RWPE1 (cell line): Measurements from ENCODE around the gene MYL5.

Experiments used
- CTCF ChIA-PET: fragments of 350-600 bp; sonication (Branson Sonifier 250); formaldehyde crosslinking; extraction: SDS; loops from one replicate; lab custom pipeline; 2021; lab: Yijun Ruan, JAX
- POLR2A ChIA-PET: fragments of 400-600 bp; formaldehyde crosslinking; extraction: SDS; loops from one replicate; lab custom pipeline; 2020; ENCODE audit warnings: antibody characterized with exemption; ENCODE audit not compliant: low non-redundant PET; lab: Yijun Ruan, JAX
- DNase-seq: peaks from one replicate; pipeline ENCODE4 v3.0.0; 2012; ENCODE audit warnings: low spot score
- H3K27ac ChIP-seq: fragments of 450-650 bp; 2 replicates; pipeline ENCODE4 v1.5.1; 2017
- TF ChIP-seq, protein P1 (sequence below): fragments of 450-650 bp; conservative IDR thresholded peaks from 2 replicates; pipeline ENCODE4 v1.5.1; 2017; ENCODE audit warnings: low read depth, mild to moderate bottlenecking

Gene MYL5, protein sequence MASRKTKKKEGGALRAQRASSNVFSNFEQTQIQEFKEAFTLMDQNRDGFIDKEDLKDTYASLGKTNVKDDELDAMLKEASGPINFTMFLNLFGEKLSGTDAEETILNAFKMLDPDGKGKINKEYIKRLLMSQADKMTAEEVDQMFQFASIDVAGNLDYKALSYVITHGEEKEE

DNA sequence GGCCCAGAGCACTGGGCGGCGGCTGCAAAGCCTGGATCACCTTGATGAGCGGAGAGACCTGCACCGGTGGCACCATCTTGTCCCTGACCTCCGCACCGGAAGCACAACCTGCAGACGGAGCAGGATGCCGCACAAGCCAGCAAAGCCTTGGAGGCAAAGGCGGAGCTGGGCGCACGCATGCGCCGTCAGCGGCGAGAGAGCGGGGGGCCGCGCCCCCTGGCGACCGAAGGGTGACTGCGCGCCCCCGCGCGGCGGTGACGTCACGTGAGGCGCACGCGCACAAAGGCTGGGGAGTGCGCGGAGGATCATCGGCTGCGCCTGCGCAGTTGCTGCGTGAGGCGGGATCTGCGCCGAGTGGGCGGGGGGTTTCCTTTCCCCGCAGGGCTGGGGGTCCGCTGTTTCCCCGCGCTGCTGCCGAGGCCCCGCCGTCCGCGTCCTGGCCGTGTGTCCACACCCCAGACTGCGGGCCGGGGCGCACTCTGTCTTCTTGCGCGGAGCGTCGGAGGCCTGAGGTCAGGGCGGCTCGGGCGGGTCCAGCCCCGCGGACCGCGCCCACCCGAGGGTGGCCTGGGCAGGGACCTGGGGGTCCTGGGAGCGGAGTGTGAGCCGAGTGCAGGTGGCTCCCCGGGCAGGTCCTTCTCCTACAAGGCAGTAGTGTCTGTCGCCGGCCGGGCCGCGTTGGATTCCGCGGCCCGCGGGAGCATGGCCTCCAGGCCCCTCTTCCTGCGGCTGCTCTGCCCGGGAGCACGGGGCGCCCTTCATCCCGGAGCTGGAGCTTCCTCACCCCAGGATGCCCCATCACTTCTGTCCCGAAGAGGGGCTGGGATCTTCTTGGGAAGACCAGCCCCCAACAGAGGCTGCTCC is at the start of gene MYL5, which contains the start of gene ATP5ME:
MYL5 (plus strand) TSS at position 371 of the 864 bp plus-strand sequence. CDS start 3,485 bp downstream, outside the sequence.
ATP5ME (minus strand) TSS at position 105 of the 864 bp plus-strand sequence; CDS start at position 76, 29 bp downstream.
- ChIA-PET CTCF (interaction anchor here (0.7 to 0.9 kb wide), 2 partner anchors 54 to 98 kb away, joined by 3 to 4 read pairs; no protein-coding TSS in a partner anchor), POLR2A (no interaction called here)
- peak within 1 kb of the TSS; percentile 83 for H3K27ac ChIP-seq
- peak; percentile 99 for DNase-seq
- TF ChIP-seq, protein P1, sequence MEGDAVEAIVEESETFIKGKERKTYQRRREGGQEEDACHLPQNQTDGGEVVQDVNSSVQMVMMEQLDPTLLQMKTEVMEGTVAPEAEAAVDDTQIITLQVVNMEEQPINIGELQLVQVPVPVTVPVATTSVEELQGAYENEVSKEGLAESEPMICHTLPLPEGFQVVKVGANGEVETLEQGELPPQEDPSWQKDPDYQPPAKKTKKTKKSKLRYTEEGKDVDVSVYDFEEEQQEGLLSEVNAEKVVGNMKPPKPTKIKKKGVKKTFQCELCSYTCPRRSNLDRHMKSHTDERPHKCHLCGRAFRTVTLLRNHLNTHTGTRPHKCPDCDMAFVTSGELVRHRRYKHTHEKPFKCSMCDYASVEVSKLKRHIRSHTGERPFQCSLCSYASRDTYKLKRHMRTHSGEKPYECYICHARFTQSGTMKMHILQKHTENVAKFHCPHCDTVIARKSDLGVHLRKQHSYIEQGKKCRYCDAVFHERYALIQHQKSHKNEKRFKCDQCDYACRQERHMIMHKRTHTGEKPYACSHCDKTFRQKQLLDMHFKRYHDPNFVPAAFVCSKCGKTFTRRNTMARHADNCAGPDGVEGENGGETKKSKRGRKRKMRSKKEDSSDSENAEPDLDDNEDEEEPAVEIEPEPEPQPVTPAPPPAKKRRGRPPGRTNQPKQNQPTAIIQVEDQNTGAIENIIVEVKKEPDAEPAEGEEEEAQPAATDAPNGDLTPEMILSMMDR, result peak; percentile 88

DNA sequence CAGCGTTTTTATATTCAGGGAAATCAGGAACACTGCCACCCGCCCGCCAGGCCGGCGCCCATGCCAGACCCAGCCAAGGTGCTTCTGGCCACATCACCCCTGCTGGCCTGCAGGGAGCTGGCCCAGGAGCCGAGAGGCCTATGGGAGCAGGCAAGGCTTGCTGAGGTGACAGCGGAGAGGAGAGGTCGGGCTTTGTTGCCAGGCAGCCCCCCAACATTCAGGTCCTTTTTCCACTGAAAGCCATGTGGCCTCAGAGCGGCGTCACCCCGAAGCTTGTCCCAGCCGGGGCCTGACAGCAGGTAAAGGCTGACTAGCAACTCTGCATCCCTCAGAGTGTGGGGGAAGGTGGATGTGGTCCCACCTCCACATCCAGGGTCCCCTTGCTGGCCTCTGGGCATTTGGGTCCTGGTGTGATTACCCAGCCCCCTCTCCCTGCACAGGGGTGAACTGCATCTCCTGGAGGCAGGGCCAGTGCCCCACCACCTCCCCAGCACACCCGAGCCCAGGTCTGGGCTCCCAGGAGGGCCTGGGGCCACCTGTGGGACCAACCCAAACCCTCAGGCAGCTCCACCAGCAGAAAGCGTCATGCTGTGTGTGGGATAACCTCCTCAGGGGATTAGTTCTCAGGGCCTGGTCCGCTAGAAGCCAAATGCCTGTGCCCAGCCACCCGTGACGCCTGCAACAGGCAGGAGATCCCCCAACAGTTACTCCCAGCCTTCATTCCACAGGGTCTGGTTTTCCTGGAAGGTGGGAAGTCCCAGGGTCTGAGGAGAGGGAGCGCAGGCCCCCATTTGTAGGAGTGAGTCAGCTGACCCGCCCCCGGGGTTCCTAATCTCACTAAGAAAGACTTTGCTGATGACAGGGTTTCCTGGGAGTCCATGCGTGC is 49.4 kb upstream of the MYL5 start, which contains the start of gene PDE6B:
PDE6B (plus strand) TSS at position 869 of the 886 bp plus-strand sequence. CDS start 54 bp downstream, outside the sequence.
- CTCF ChIA-PET, result interaction anchor here (0.6 kb wide), 1 partner anchor 100 kb away, joined by 3 read pairs; no protein-coding TSS in a partner anchor
- DNase-seq, result no peak
- POLR2A ChIA-PET, result no interaction called here
- H3K27ac ChIP-seq, result no peak within 1 kb of the TSS
- TF ChIP-seq, protein P1, result no peak

DNA sequence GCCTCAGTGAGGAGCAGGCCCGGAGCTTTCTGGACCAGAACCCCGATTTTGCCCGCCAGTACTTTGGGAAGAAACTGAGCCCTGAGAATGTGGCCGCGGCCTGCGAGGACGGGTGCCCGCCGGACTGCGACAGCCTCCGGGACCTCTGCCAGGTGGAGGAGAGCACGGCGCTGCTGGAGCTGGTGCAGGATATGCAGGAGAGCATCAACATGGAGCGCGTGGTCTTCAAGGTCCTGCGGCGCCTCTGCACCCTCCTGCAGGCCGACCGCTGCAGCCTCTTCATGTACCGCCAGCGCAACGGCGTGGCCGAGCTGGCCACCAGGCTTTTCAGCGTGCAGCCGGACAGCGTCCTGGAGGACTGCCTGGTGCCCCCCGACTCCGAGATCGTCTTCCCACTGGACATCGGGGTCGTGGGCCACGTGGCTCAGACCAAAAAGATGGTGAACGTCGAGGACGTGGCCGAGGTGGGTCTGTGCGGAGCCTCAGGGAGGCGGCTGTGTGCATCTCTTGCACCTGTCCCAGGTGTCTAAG is 48.6 kb upstream of the MYL5 start:
- ChIA-PET CTCF (no interaction called here), POLR2A (no interaction called here)
- no peak for DNase-seq
- TF ChIP-seq, protein P1, result no peak
- no peak overlapping the region for H3K27ac ChIP-seq

DNA sequence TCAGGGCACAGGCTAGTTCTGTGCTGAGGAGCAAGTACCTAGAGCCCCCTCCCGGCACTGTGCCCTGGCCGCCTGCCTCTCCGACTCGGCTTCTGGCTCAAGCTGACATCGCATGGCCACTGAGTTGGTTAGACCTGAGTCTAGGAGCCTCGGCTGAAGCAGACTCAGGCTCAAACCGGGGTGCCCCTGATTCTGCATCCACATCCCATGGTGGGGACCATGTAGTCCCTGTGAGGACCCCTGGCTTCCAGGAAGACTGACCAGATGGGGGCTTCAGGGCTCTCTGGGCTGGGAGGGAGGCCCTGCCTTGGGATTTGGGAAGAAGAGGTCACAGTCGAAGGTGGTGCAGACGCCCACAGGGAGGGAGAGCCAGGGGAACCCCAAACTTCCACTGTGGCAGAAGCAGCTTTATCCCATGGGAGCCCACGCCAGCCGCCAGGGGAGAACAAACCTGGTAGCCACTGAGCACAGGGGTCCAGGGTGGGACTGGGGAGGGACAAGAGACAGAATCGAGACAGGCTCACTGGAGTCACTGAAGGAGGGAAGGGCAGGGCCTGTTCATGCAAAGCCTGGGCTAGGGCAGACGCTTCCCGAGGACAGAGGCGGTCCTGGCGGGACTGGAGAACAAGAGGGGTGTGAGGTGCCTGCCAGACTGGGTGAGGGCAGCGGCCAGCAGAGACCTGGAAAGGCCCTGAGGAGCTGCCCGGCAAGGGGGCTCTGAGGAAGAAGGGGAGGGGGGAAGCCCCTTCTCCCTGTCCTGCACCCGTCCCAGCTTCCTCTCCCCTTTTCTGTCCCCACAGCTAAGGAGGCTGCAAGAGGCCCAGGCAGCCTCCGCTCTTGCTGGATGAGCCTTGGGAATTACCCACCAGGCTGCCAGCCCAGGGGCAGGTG is 47.9 kb upstream of the MYL5 start:
- TF ChIP-seq, protein P1, result no peak
- CTCF ChIA-PET, result no interaction called here
- POLR2A ChIA-PET, result no interaction called here
- no peak for DNase-seq
- no peak overlapping the region for H3K27ac ChIP-seq

DNA sequence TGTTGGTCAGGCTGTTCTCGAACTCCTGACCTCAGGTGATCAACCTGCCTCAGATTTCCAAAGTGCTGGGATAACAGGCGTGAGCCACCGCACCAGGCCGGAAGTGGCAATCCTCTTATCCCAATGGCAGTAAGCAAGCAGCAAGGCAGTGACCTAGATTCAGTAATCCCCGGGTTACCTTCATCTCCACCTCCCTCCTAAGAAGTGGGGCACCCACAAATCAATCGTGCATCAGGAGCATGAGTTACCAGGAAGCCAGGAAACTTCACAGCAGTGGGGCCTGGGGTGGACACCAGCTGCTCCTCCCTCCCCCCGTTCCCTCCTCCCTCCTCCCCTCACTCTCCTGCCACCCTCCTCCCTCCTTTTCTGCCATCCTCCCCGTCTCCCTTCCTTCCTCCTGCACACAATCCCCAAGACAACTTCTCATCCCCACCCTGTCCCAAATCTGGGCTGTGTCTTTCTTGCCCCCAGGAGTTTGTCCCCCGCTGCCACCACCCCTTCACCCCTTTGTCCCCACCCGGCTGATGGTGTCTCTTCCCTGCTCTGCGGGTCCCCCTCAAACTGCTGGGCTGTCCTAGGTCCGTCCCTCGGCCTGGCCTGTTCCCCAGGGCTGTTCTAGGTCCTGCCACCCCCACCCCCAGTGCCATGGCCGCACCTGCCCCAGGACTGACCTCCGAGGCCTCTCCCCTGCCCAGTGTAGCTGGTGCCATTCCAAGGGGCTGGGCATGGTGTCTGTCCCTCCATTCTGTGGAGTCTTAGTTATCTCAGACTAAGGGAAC is 46.8 kb upstream of the MYL5 start:
- POLR2A ChIA-PET, result no interaction called here
- no peak for DNase-seq
- TF ChIP-seq, protein P1, result no peak
- no peak overlapping the region for H3K27ac ChIP-seq
- CTCF ChIA-PET, result interaction anchor here (0.6 kb wide), 1 partner anchor 14 kb away, joined by 4 read pairs; no protein-coding TSS in a partner anchor
